Gastroesophageal sphincter (tissue), 3 donors: ENCODE results near the gene TMCC3.

Source experiments
- CTCF ChIP-seq, 4 experiments: fragments of 200-600 bp in 2 of 4; fragments of 450-650 bp in 2 of 4; sonication (generic) in 1 of 4; IDR thresholded peaks; one replicate each; pipeline ENCODE4 v1.5.1; 2017 to 2019; ENCODE audit warnings: antibody characterized with exemption in 4 of 4, mild to moderate bottlenecking in 2 of 4, moderate library complexity in 2 of 4
- EP300 ChIP-seq: sonication (generic); formaldehyde crosslinking; IDR thresholded peaks from one replicate; pipeline ENCODE4 v1.6.1; 2017; ENCODE audit warnings: antibody characterized with exemption, mild to moderate bottlenecking

GRCh38 chr12:94615260-94616181 is 34.8 kb downstream of the TMCC3 start:
- TF ChIP-seq CTCF (IDR thresholded peaks at IDR 0.05), result no peak
- TF ChIP-seq EP300, result no peak
